ENCODE data around the gene ABHD5.
A peak's percentile ranks its signal among the peaks of the same experiment; 100 is the strongest.

ABHD5 gene

DNA sequence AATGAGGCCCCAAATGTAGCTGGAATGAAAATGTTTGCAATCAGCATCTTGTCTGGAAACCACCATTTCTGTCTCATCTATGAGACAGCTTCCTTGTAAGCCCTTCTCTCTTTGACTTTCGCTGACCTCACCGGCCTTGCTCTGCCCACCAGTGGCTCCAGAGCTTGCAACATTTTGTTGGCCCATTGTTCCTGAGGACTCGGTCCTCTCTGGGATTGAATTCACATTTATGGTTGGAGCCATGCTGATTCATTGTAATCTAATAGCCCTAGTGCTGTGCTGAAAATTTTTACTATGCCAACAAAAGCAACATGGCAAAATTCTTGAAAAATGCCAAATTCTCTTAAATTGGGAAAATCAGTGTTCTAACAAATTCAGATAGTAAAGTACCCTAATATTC lies 37.2 kb downstream of the ABHD5 start:
- DNase-seq, result no peak

DNA sequence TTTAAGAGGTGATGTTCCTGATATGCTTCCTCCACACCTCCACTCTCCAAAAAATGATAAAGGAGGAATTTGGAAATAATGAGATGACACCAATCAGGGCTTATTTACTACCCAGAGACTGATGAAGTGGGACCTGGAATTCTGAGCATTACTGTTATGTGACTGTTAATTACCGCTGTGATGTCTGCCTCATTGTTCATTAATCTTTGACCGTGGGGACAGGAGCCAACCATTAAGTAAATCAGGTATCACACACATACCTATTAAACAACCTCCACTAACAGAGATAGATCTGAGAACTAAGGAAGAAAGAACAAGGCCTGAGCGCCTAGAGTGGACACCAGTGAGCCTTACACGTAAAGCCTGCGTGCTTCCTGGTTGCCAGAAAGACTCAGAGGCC lies 37.7 kb downstream of the ABHD5 start:
- no peak for DNase-seq

DNA sequence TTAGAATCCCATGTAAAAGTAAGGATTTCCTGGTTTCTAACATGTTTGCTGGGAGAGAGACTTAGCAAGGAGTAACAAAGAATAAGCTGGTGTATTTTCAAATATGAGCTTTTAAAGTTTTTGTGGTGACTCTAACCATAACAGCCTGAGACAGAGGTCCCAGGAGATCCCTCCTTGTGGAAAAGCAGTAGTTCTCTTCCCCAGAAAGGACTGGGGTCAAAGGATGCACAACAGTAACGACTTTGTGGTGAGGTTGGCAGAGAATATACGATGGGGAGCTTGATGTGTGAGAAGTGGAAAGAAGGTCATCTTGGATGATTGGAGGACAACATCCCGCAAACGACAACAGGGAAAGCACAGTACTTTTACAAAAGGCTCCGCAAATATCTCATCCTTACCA lies 38.2 kb downstream of the ABHD5 start:
- no peak for DNase-seq

DNA sequence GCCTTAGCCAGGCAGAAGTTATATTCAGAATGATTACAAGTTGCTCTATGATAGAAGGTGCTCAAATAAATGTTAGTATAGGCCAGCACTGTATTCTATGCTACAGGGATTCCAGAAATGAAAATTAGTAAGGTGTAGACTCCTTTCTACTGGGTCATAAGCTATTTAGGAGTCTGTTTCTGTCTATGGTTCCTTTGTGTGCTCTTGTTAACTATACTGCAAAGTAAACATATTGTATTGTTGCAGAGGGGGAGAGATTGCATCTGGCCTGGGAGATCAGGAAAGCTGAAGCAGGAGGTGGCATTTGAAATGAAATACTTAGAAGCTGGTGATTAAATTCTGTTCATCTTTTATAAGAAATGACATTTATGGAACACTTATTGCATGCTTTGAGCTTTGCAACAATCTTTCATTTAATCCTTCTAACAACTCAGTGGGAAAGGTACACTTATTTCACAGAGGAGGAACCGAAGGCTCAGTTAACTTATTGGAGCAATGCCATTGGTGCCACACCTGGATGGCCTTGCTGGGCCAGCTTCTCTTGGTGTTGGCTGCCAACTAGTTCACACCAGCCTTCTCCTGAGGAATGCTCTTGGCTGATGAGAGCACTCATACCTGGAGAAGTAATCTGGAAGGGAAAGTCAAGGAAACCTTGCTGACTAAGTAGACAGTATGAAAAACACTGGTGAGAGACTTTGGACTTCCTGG lies 39.1 kb downstream of the ABHD5 start:
- DNase-seq, result no peak

DNA sequence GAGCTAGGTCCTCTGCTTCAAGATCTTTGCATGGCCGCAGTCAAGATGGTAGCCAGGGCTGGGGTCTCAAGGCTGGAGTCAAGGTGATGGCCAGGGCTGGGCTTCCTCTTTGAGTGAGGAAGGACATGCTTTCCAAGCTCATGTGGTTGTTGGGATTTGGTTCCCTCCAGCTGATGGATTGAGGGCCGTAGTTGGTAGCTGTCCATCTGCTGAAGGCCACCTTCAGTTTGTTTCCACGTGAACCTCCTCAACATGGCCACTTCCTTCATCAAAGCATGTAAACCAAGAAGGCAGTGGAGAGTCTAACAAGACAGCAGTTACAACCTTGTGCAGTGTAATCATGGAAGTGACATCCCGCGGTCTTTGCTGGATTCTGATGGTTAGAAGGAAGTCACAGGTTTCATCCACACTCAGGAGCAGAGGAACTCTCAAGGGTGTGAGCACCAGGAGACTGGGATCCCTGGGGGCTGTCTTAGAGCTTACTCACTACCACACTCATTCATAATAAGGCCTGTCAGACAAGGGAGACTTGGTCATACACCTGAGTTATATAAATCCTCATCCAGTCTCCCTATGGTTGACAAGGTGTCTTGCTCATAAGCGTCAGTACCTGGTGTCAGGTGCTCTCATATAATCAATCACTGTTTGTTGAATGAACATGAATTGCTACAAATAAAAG lies 42.1 kb downstream of the ABHD5 start:
- DNase-seq, result no peak

DNA sequence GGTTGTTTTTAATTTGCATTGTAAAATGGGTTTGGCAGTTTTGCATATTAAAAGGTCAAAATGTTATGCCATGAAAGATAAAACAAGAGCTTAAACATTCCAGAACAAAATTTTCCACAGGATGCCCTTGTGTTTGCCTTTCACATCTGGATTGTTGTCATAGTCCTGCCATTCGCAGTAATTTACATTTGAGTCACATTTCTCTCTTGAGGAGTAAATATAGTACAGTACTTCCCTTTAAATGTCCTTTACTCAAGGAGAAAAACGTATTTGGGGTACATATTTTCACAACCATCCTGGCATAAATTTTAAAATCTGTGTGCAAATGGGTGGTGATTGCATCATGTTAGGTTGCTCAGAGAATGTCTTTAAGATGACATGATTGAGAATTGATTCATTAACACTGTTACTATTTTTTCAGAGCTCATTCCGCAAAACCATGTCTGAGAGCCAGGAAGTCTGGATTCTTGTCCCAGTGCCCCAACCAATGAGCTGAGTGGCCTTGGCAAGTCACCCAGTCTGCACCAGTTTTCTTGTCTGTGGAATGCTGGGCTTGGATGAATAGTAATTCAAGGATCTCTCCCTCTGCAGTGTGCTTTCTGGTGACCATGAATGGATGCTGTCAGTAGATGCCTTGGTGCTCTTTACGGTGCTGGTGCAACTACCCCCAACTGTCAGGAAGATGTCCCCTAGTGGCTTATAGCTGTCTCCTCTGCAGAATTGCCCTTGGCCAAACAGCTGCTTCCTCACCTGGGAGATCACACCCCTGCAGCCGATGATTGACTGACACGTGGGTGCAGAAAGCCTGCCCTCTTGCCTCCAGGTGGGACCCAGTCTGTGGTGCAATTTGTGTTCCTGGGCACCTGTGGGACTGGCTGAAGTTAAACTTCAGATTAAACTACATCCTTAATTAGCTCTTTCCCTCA lies 43.0 kb downstream of the ABHD5 start:
- DNase-seq, result no peak

DNA sequence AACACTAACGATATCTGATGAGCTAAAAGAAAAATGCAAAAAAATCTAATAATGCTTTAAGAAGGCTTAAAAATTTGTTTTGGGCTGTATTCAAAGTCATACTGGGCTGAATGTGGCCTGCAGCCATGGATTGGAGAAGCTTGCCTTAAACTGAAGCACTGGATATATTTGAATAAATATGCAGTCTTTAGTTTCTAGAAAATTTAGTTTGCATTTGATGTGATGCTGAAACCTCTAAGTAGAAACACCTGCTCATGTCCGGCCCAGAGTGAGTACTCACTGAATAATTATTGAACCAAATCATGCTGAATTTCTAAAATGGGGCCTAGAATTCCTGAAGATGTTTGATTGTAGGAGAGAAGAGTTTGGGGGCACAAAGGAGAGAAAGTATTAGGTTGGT lies 43.9 kb downstream of the ABHD5 start:
- peak; percentile 17 for DNase-seq

DNA sequence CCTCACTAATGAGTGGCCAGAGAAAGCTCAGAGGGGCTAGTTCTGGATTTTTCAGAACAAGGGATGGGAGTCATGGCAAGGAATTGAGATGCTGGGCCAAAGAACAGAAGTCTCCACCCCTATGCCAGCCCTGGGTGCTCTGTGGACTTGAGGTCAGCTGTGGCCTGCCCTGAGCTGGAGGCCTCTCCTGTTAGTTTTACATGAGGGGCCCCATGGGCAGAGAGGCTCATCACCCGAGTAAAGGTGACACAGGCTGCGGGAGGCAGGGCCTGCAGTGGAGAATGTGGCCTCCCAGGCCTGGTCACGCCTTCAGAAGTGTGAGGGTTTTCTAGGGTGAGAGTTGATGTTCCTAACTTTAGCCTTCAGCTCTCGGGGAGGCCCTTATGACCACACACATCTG lies 44.9 kb downstream of the ABHD5 start:
- DNase-seq, result no peak

DNA sequence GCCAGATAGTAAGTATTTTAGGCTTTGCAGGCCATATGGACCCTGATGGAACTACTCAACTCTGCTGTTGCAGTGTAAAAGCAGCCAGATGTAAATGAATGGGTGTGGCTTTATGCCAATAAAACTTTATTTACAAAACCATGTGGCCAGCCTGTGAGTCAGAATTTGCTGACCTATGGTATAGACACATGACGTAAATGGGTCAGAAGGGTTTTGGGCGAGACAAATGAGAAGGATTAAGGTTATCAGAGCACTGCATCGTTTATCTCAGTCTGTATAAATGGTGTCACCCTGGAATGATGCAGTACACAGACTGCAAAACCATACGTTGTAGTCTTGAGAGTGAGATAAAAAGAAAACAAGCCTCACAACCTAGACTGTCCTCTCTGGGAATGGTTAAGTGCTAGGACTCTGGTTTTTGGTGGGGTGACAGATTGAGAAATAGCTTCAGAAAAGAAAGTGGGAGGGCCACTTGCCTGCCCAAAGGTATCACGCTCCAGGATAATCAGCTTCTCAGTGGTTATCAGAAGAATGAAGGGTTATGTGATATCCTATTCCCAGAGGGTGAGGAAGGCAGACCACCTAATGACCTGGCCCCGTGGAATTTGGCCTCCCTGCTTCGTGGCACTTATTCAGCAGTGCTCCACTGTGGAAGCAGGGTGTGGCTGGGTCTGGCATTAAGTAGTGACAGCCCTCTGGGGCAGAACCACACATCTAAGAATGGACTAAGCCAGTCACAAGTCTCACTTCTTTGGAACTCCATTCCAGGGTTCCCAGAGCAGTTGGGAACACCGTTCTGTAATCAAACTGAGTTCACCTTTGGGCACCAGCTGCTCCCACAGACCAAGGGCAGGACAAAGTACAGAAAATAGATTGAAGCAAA lies 46.1 kb downstream of the ABHD5 start:
- no peak for DNase-seq

DNA sequence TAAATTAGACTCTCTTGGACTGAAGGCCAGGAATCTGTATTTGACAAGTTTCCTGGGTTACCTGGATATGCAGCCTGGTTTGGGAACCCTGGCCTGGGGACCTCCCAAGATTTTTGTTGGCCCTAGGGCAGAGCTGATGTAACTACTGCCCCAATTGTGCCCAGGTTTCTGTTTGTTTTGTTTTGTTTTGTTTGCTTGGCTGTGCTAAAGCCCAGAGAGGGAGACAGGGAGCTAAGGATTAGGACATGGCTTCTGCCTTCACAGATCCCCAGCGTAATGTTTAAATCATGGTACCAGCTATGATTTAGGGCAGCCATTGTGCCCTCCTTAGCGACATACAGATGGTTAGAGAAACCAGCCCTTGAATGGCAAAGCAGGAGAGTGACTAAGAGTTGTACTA lies 47.6 kb downstream of the ABHD5 start:
- no peak for DNase-seq

DNA sequence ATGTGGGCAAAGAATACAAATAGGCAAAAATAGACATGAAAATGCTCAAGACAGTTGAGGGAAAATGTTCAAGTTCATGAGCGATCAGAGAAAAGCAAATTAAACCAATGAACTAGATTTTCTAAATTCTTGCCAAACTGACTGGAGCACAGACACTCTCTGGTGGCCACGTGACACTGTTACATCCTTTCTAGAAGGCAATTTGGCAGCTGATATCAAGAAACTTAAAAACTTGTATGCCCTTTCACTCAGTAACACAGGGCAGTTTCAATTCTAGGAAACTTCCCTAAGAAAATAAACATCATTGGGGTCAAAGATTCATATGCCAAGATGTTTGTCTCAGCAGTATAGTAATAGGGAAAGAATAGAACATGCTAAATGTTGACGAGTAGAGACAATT lies 52.2 kb downstream of the ABHD5 start:
- DNase-seq, result no peak

DNA sequence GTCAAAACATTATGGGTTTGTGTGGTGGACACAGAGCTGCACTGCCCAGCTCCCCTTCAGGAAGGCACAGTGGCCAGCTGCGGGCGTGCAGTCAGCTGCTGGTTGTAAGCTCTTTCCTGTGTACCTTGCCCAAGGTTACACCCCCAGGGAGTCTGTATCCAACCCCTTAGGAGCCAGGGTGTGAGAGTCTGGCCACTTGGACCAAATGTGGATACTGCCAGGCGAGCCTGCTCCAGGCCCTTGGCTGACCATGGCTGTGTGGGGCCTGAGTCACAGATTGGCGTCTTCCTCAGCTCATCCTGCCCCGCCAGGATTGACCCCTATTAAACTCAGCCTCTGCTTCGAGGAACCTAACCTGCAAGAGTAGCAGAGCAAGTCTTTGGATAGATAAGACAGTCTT lies 56.9 kb downstream of the ABHD5 start:
- DNase-seq, result no peak

DNA sequence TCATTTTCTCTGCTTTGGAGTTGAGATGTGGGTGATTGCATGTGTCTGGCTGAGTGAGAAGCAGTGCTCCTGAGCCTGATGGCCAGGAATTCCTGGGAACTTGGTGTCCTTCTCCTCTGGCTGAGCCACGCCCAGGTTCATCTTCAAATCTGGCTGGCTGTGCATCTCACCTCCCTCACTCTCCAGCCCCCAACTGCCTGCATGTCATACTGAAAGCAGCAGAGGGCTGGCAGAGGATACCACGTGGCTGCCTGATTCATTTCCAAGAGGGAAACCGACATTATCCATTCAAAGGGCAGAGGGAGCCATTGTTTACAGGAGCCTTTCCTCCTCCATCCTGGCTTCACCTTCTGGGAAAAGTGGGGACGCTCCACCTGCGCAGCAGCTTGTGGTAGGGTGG lies 57.4 kb downstream of the ABHD5 start:
- no peak for DNase-seq

DNA sequence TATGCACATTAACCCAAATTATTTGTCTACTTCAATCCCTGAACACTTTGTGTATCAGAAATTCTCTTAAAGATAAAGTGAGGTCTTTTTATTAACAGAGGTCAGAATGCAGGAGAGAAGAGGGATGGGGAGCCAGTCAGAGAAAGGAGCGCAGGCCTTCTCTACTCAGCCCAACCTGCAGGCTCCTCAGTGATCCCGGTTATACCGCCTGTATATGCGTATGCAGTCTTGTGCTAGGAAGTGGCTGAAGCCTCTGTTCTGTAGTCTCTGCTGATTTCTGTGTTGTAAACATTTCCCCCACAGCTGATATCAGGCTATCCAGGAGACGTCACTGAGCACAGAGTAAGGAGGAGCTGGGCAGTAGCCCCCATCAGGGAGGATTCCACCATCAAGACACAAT lies 57.9 kb downstream of the ABHD5 start:
- no peak for DNase-seq

DNA sequence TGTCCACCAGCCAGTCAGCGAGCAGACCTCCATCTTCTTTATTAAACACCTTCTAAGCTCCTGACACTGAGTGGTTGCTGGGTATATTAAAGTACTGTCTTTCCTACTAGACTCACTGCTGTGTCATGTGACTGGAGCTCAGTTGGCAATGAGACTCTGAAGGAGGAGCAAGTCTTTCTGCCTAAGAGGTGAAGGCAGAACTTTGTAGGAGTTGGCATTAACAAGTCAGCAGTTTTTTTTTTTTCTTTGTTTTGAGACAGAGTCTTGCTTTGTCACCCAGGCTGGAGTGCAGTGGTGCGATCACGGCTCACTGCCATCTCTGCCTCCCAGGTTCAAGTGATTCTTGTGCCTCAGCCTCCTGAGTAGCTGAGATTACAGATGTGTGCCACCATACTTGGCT lies 62.2 kb downstream of the ABHD5 start:
- DNase-seq, result no peak

DNA sequence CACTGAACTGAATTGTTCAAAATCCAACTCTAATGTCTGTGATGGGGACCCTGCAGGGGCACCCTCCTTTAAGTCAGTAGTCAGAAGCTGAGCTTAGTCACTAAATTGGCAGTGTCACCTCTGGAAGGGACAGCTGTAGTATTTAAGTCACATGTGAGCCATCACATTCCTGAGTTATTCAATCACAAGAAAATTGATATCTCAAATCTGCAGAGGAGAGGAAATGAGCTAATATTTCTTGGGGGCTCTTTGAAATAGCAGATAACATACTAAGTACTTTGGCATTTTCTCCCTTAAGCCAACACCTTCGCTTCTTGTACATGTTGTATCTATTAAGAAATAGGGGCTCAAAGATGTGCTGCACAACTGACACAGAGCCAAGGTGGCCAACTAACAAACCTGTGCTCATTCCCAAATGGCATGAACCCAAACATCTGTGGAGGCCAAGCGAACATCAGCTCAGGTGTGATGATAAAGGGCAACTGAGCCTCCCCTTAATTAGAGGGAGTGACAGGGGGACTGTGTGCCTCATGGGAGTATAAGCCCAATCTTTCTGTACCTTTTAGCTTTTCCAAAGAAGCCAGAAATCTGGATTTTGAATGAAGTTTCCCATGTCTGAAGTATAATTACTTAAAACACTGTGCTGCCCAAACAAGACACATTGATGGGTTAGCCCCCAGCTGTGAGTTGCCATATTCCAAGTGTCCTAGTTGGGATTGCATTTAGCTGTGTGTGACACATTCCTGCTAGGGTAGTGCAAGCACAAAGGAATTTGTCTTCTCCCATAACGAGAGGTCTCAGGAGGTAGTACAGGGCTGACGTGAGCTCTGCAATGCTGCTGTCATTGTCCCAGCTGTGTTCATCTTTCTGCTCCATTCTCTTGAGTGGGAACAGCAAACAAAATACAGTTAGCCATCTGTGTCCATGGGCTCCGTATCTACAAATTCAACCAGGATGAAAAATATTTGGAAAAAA lies 63.3 kb downstream of the ABHD5 start:
- no peak for DNase-seq

DNA sequence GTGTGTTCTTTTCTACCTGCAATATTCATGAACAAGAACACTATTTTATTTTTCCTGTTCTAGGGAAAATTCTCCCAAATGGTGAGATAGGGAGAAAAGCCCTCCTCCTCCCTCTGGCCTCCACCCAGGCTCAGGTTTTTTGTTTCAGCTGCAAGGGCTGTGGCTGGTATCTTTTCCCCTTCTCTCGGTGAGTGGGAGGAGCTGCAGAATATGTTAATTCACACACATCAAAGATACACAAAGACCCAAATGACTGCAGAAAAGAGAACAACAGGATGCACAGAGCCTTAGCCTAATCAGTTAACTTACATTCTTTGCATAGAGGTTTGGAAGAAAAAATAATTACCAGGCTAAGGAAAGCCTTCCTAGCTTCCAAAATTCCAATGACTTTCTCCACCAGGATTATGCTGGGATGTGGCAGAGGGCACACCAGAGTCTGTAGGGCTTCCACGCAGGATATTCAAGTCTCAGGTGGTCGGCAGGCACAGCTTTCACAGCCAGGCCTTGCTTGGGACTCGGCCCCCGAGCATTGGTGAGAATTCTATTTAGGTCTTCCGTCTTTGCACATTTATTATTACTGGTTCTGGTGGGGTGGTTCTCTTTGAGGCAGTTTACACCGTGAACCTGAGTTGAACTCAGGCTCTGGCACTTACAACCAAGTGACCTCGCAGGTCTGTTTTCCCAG lies 64.9 kb downstream of the ABHD5 start:
- no peak for DNase-seq

DNA sequence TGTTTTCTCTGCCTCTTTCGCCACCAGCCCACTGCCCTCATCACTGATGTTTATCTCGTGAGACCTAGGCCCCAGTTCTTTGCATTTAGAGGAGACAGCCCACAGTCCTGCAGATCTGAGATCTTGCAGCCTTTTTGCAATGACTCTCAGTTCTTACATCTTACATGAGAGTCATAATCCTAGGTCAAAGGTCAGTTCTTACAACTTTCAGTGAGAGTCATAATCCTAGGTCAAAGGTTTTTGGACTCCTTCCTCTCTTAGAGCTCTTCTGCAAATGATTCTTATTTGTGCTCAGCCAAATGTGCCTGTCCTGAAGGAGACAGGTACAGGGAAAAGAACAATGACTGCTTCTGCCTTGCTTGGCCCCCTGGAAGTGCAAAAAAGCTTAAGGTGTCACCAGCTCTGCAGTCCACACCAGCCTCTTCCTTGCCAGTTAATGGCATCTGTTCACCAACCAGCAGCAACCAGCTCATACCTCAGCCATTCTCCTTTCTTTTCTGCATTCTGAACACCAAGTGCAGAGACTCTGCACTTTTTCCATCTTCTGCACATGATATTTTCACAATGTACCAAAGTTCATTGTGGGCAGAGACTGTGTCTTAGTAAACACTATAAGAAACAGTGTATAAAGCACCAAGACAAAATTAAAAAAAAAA lies 67.1 kb downstream of the ABHD5 start:
- no peak for DNase-seq

DNA sequence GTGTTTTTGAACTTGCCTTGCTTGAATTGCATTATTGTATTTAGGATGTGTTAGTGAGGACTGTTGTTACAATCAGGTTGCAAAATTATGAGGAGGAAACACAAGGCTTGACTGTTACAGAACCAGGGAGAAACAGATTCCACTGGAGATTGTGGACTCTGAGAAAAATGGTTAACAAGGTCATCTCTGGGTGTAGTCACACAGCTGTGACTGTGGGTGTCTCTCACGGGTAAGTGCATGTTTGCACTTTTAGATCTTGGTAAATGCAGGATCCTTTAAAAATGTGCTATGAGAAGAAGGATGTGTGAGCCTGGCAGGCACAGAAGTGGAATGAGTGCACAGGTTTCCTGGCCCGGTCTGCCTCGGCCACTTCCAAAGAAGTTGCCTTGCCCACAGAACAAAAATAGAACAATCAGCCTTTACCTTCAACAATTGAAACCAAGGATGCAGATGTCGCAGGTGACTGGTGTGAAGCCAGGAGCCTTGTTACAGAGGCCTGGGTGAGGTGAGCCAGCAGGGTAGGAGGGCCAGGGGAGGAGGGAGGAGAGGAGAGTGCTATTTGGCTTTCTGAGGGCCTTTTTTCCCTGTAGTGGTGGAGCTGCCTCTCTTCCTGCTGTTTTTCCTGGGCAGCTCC lies 68.0 kb downstream of the ABHD5 start:
- DNase-seq, result no peak

DNA sequence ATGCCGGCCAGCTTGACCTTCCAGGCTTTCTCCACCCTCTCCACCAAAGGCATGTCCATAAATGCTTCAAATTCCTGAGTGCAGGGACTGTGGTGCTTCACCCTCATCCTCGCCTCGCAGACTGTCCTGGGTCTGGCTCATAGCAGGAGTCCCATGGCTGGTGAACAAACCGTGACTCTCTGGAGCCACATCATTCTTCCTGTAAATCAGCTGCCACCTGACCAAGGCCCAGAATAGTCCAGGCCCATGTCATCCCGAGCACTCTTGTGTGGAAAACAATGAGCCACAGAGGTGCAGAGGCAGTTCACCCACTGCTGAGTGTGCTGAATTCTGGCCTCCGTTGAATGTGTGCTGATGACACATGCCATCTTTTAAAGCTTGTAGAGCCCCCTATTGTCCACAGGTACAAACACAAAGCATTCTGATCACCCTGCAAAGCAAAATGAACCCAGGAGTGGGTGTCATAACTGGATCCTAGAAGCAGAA lies 68.6 kb downstream of the ABHD5 start:
- DNase-seq, result no peak
